HG02798 (cell line): ENCODE measurements around the gene GATA1.

ENCODE experiments used
- ATAC-seq: cut with Tn5 transposase; IDR thresholded peaks from one replicate; pipeline ENCODE4 v1.9.1; 2021; ENCODE audit warnings: mild to moderate bottlenecking; ENCODE audit not compliant: unreplicated experiment, poor library complexity

Gene GATA1

DNA sequence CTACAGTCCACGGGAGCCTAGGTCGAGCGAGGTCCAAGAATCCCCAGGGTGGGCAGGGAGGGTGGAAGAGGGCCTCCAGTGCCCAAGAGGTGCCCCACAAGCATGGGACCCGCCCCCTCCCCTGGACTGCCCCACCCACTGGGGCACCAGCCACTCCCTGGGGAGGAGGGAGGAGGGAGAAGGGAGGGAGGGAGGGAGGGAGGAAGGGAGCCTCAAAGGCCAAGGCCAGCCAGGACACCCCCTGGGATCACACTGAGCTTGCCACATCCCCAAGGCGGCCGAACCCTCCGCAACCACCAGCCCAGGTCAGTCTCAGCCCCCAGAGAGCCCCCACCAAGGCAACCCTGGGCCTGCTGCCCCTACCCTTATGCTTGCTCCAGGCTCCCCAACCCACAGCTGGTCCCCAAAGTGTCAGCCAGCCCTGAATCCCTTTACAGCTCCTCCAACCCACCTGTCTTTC lies at the start of gene GATA1:
GATA1 (plus strand) TSS at position 250 of the 460 bp plus-strand sequence. CDS start 4,520 bp downstream, outside the sequence.
- ATAC-seq = no peak

DNA sequence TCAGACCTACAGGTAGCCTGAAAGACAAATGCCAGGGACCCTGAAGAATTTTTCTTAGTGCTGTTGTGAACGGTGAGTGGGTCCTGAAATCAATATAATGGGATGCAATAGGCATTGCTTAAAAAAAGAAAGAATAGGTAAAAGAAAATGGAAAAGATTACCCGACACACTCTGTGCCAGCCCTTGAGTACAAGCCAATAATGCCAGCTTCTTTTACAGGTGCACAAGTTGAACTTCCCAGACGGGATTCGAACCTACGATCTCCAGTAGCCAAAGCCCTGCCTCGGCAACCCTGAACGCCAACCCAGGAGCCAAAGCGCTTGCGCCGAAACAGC lies 49.5 kb upstream of the GATA1 start:
- ATAC-seq = no peak

DNA sequence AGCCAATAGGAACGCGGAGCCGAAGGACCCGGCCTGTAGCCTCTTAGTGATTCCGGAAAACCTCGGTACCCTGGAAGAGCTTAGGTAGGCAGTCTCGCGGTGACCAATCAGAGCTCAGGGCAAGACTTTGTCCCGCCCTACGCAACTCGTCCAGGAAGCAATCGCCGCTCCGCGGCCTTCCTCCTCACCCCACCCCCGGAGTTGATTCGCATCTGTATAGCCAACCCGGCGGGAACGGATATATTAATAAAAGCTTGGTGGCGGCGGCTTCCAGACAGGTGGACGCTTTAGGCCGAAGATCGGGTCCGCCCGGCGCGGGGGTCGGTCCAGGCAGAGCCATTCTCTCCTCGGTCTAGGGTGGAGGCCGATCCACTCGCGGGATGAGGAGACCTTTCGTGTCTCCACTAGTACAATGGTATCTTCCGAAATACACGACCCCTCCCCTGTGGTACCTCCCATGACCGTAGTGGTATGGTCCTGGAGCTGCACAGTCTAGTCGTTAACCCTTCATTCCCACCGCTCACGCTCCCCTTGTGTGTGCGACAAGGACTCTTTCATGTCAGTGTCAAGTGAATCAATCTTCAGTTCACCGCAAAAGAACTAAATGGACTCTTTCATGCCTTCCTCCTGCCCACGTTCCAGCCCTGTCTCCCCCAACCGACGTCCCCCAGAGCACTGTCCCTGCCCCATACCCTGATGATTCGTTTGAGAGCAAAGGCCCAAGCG lies 49.0 kb upstream of the GATA1 start:
- ATAC-seq = peak; percentile 99

DNA sequence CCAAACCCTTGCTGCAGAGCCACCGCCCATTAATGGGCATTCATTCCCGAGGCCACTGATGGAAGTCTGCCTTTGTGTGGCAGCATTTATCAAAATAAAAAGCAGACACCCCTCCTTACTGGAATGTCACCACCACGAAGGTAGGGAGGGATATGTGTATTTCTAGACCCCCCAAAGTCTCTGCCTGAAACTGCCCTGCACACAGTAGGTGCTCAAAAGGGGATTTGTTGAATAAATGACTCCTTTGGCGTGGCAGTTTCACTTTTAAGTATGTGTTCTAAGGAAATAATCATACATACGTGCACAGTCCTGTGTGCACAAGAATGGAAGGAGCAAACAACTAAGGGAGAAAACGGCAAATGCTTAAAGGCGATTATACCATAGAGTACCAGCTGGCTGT lies 48.5 kb upstream of the GATA1 start:
- ATAC-seq = no peak

DNA sequence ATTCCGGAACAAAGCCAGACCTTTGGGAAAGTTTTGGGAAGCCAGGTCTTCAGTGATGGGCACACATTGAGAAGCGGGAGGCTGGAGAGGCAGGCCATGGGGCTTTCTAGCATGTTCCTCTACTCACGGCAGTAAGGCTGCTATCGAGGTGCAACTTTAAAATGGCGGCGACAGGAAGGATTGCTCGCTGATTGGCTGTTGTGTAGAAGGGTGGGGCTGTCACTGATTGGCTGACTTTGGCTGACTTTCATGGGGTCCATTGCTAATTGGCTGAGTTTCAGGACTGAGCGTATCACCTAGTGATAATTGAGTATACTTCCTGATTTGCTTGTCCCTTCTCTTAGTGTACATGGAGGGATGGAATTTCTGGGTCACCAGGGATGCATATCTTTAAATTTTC lies 44.6 kb upstream of the GATA1 start:
- no peak for ATAC-seq

DNA sequence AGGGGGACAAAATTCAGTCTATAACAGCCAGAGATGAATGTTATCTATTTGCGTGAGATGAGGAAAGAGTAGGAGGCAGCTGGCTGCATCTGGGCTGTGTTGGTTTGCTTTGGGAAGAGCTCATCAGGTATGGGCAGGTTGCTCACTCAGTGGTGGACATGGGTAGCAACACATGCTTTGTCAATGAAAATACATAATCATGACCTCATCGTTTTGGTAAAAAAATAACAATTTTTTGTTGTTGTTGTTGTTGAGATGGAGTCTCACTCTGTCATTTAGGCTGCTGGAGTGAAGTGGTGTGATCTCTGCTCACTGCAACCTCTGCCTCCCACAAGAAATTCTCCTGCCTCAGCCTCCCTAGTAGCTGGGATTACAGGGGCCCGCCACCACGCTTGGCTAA lies 41.2 kb upstream of the GATA1 start:
- no peak for ATAC-seq

DNA sequence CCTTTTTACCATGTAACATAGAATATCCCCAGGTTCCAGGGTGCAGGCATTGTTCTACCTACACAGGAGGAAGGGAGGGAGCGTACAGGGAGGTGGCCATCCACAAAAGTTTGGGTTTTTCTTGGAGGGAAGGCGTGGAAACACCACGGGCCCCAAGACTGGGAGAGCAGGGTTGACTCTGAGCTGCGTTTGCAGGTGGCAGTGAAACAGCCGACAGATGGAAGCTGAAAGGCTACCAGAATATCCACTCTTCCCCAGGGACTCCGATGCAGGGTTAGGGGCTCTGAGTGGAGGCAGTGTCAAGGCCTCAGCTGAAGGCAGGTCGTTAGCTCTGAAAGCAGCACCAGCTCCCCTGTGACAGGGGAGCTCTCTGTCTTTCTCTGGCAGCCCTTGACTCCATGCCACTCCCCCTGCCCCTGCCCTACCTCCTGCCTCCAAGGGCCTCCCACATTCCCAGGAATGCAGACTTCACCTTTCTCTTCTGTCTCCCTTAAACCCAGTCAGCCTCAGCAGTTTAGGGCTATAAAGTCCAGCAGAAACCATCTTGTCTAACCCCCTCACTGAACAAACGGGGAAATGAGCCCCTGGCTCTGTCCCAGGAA lies 38.9 kb upstream of the GATA1 start:
- no peak for ATAC-seq

DNA sequence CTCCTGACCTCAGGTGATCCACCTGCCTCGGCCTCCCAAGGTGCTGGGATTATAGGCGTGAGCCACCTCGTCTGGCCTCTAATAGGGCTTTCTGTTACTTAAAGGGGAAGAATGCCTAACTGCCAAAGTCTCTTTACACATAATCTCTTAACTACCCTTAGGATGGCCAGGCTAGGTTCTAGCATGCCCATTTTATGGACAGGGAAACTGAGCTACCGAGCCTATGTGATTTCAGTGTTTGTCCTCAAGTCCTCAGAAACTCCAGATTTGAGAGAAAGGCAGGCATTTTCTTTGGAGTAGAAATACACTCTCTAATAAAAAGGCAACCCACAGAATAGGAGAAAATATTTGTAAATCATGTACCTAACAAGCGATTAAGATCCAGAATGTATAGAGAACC lies 37.2 kb upstream of the GATA1 start:
- no peak for ATAC-seq

DNA sequence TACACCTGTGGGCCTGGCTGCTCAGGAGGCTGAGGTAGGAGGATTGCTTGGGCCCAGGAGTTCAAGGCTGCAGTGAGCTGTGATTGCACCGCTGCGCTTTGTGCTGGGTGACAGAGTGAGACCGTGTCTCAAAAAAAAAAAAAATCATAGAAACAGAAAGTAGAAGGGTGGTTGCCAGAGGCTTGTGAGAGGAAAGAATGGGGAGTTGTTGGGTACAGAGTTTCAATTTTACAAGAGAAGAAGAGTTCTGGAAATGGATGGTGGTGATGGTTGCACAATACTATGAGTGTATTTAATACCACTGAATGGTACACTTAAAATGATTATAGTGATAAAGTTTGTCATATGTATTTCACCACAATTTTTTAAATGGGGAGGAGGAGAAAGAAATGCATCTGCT lies 35.0 kb upstream of the GATA1 start:
- no peak for ATAC-seq

DNA sequence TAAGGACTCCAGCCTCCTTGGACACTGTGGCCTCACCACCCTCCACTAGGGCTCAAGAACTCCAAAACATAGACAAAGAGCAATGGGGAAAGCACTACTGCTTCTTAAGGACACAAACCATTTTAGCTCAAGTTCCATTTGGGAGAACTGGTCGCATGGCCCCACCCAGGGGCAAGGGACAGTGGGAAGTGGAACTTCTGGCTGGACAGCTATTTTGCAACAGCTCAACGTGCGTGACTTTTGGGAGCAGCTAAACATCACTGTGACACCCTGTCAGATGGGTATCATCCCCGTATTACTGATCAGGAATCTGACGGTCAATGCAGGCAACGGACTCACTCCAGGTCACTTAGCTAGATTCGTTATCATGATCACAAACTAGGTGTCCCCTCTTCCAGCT lies 33.9 kb upstream of the GATA1 start:
- ATAC-seq = no peak

DNA sequence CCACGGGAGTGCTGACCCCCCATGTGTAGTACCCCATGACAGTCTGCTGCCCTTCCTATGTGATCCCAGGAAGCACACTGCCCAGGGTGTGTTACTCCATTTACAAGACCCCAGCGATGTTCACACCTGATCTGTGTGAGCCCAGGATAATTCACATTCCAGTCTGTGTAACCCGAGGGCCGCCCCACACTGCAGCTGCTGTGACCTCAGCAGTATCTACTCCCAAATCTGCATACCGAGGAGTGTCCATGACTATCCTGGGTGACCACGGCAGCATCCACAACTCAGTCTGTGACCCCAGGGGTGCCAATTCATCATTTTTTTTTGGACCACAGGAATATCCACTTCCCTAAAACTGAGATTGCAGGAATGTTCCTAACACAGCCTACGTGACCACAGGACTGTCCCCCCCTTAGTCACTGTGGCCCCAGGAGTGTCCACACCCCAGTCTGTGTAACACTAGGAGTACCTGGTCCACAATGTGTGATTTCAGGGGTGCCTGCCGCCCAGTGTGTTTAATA lies 32.6 kb upstream of the GATA1 start:
- no peak for ATAC-seq

DNA sequence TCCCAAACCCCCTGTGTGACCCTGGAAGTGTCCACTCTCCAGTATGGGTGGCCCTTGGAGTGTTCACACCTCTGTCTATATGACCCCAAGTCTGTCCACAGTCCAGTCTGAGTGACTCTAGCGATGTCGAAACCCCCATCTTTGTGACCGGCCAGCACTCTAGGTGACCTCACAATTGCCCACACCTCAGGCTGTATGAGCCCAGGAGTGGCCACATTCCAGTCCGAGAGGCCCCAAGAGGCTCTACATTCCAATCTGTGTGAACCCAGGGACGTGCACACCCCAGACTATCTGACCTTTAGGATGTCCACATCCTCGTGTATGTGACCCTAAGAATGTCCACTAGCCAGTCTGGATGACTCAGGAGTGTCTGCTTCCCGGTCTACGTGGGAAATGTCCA lies 32.2 kb upstream of the GATA1 start:
- ATAC-seq = no peak

DNA sequence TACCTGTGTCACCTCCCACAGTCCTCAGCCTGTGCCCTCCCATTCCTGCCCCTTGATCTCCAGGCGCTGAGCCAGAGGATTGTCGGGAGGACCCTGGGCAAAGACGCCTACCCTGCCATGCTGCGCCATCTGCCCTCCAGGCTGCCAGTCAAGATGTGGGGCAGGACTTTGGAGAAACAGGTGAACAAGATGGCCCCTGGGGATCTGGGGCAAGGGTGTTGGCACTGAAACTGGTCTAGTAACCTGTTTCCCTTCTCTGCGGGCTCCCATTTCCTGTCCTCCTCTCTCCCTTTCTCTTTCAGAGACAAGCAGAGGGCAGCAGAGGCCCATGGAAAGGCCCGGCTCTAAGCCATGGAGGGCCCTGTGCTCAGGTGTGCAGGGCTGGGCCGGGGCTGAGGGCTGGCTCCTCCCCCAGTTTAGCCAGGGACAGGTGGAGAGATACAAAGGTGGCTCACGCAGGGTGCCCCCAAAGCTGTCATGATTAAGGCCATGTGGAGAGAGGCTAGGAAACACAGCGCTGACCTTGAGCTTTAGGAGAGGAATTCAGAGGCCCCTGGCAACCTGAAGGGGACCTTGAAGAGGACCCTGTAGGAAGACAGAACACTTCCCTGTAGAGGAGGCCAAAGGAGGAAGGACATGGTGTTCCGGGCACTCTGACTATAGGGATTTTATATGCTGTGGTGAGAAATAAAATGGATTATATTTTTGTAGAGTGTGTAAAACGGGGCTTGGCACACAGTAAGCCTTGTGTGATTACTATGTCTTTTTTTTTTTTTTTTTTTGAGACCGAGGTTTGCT lies 24.5 kb upstream of the GATA1 start, which contains the start of gene GLOD5:
GLOD5 (plus strand) TSS at position 74 of the 798 bp plus-strand sequence; CDS start at position 118, 44 bp downstream.
- no peak for ATAC-seq

DNA sequence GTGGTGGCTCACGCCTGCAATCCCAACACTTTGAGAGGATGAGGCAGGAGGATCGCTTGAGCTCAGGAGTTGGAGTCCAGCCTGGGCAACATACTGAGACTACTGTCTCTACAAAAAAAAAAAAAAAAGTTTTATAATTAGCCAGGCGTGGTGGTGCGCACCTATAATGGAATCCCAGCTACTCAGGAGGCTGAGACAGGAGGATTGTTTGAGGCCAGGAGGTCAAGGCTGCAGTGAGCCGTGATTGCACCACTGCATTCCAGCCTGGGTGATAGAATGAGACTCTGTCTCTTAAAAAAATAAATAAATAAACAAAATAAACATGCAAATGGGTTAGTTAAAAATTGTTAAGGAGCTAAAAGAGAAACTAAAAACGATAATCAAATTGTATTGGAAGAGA lies 17.2 kb upstream of the GATA1 start:
- ATAC-seq = no peak

DNA sequence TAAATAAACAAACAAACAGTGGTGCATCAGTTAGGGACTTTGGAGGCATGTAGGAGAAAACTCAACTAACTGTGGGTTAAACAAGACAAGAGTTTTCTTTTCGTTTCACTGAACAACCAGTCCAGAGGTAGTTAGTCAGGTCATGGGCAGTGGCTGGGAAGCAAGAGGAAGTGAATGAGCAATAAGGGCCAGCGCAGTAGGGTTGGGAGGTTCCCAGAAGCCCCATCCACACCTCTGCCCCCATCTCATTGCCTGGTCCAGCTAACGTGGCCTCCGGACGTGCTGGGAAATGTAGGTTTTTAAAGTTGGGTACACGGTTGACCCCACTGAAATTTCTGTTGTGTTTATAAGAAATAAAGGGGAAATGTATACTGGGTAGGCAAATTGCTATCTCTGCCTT lies 16.1 kb upstream of the GATA1 start:
- ATAC-seq = no peak

DNA sequence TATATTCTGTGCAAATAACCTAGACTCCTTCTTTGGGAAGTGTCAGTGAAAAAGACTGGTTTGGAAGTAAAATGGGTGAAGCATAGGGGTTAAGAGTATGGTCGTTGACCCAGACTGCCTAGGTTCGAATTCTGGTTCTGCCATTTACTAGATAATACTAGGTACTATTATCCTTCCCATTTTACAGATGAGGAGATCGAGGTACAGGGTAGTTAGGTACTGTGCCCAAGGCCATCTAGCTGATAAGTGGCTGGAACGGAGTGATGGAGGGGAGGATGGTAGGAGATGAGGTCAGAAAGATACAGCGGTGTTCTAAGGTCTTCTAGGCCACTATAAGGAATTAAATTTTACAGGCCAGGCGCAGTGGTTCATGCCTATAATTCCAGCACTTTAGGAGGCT lies 13.8 kb upstream of the GATA1 start:
- no peak for ATAC-seq

DNA sequence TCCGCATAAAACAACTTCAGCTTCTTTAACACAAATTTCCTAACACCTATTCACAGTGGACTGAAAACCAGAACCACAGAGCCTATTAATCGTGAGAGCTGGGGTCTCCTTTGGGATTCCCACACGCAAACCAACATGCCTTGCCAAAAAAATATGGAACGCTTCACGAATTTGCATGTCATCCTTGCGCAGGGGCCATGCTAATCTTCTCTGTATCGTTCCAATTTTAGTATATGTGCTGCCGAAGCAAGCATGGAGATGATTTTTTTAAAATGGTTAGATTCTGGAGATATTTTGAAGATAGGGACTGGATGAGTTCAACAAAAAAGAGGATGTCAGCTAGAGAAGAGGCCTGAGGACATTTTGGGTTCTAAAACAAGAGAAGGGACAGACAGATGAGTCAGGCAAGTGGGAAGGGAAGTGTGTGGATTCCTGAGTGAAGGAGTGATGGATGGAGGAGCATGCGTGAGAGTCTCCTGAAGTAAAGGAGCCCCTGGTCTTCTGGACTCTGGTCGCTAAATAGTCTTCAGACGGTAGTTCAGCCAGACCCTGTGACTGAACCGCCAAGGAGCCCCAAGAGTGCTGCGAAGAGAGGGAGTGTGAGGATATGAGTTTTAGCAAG lies 9.5 kb upstream of the GATA1 start:
- ATAC-seq = no peak

DNA sequence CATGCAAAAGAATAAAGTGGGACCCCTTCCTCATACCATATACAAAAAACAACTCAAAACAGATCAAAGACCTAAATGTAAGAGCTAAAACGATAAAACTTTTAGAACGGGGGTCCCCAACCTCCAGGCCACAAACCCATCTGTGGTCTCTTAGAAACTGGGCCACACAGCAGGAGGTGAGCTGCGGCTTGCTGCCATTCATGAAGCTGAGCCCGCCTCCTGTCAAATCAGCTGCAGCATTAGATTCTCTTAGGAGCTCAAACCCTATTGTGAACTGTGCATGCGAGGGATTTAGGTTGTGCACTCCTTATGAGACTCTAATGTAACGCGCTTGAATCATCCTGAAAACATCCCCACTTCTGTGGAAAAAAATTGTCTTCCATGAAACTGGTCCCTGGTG lies 7.0 kb upstream of the GATA1 start:
- ATAC-seq = no peak

DNA sequence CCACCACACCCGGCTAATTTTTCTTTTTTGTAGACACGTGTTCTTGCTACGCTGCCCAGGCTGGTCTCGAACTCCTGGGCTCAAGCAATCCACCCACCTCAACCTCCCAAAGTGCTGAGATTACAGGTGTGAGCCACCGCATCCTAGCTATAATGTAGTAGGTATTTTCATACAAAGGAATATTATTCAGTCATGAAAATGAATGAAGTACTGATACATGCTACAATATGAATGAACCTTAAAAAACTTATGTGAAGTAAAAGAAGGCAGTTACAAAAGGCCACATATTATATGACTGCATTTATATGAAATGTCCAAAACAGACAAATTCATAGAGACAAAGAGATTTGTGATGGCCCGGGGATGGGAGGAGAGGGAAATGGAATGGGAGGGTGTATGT lies 4.7 kb upstream of the GATA1 start:
- no peak for ATAC-seq

DNA sequence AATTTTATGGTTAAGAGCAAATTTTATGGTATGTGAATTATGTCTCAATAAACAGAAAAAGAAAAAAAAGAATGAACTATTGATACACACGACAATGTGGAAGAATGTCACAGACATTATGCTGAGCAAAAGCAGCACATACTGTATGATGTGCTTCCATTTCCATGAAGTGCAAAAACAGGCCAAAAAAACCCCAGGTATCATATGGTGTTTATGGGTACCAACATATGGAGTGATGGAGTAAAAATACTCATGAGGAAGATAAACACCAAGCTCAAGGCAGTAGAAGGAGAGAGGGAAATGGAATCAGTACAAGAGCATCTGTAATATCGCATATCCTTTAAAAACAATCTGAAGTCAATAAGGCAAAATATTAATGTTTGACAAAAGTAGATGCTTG lies 4.2 kb upstream of the GATA1 start:
- ATAC-seq = no peak

DNA sequence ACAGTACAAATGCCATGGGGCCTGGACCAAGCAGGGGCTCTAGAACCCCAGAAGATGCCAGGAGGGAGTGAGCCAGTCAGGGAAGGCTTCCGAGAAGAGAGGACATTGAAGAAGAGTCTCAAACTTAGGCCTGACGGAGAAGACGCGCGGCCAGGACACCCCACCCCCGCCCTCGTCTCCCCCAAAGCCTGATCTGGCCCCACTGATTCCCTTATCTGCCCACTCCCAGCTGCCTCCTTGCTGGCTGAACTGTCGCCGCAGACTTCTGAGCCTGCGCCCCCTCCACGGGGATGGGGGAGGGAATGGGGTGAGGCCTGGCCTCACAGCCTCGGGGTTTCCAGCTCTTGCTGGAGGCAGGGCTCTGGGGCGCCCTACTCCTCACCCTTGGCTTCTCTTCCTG lies 3.6 kb upstream of the GATA1 start:
- ATAC-seq = no peak
